ES-I3 (cell line): ENCODE data around the gene CLEC16A.
"Not testable (repeated sequence)": the region's sequence is repeated elsewhere in the genome, so short reads cannot be mapped to it uniquely, and the experiment has no call there.

Experiments used
- H3K36me3 ChIP-seq: 2 replicates; pipeline ENCODE4 v1.6.1; 2013; ENCODE audit warnings: mild to moderate bottlenecking, low read length, control low read depth, moderate library complexity; ENCODE audit not compliant: insufficient read depth
- H3K4me1 ChIP-seq: 2 replicates; pipeline ENCODE4 v1.6.1; 2013; ENCODE audit warnings: mild to moderate bottlenecking, control low read depth, low read length; ENCODE audit not compliant: insufficient read depth
- H3K9ac ChIP-seq: 2 replicates; pipeline ENCODE4 v1.6.1; 2013; ENCODE audit warnings: low read depth, mild to moderate bottlenecking, low read length, moderate library complexity
- H3K9me3 ChIP-seq: 2 replicates; pipeline ENCODE4 v1.6.1; 2013; ENCODE audit warnings: mild to moderate bottlenecking, low read length, moderate library complexity; ENCODE audit not compliant: control insufficient read depth, insufficient read depth

The CLEC16A gene

GRCh38 chr16:10961231-10961630 lies 16.9 kb downstream of the CLEC16A start:
- Histone ChIP-seq H3K9me3 (no peaks in the 10 kb centered on the region), H3K36me3 (no peaks in the 10 kb centered on the region; the same call in 1 of the 2 replicates), H3K9ac (no peak overlapping the region), H3K4me1 (no peaks in the 10 kb centered on the region)

DNA sequence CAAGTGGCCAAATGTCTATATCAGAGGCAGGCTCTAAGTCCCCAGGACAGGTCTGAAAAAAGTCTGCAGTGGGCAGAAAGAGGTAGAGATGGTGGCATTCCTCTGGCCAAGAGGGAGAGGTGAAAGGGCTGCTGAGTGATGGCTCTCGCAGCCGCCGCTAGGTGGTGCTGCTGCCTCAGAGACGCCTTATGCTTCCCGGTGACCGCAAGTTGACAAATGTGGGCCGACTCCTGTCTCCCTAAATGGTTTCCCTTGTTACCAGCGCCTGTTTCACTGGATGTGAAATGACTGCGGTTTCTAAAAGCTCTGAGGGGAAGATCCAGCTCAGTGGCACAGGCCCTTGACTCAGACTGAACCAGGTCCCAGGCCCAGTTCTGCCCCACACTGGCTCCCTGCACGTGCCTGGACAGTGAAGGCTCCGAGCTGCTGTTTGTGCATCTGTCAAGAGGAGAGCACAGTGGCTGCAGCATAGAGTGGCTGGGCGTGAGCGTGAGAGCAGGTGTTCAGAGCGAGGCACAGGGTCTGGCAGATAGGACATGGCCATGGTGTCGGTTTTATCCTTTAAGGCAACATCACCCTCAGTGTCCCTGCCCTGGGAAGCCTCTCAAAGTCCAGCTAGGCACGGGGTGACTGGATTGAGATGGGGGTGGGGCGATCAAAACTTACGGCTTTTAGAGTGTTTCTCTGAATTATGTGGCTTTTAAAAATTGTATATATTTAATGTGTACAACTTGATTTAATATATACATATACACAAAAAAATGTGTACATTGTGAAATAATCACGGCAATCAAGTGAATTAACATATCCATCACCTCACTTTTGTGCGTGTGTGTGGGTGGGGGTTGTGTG lies 19.9 kb downstream of the CLEC16A start:
- Histone ChIP-seq H3K9ac (no peak overlapping the region), H3K36me3 (no peaks in the 10 kb centered on the region; the same call in 1 of the 2 replicates), H3K4me1 (no peaks in the 10 kb centered on the region), H3K9me3 (no peaks in the 10 kb centered on the region)

GRCh38 chr16:10964891-10965326 lies 20.5 kb downstream of the CLEC16A start:
- Histone ChIP-seq H3K36me3 (no peaks in the 10 kb centered on the region; the same call in 1 of the 2 replicates), H3K4me1 (no peaks in the 10 kb centered on the region), H3K9me3 (no peaks in the 10 kb centered on the region), H3K9ac (no peak overlapping the region)

DNA sequence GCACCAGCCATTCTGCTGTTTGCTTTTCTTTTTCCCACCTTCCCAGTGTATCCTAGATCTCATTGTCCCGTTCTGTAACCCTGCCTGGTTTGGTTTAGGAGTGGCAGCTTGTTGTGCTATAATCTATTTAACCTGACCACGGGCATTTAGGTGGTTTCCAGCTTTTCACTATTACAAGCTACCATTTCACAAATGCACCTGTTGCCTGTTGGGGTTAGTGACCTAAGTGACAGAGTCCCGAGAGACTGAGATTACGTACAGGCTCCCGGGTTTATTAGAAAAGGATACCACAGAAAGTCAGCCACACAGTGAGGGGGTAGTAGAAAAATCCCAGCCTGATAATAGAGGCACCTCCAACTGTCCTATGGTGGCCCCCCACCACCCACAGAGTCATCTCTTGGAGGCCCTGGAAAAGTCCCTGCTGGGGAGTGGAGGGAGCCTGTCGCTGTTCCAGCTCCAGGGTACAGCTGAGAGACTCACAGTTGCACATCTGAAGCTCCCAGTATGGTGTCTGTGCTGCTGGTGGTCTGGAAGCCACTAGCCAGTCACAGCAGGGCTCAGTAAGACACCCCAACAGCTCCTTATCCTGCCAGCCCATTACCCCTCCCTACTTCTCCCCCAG lies 21.2 kb downstream of the CLEC16A start:
- no peak overlapping the region for H3K9ac ChIP-seq
- H3K4me1 ChIP-seq = no peaks in the 10 kb centered on the region
- no peaks in the 10 kb centered on the region for H3K9me3 ChIP-seq
- H3K36me3 ChIP-seq = no peaks in the 10 kb centered on the region; the same call in 1 of the 2 replicates

GRCh38 chr16:10966129-10966528 lies 21.8 kb downstream of the CLEC16A start:
- no peaks in the 10 kb centered on the region for H3K4me1 ChIP-seq
- H3K9ac ChIP-seq = no peak overlapping the region
- no peaks in the 10 kb centered on the region; the same call in 1 of the 2 replicates for H3K36me3 ChIP-seq
- H3K9me3 ChIP-seq = no peaks in the 10 kb centered on the region

GRCh38 chr16:10966559-10966958 lies 22.2 kb downstream of the CLEC16A start:
- H3K36me3 ChIP-seq, H3K9ac ChIP-seq, H3K4me1 ChIP-seq, H3K9me3 ChIP-seq: not testable (repeated sequence)

DNA sequence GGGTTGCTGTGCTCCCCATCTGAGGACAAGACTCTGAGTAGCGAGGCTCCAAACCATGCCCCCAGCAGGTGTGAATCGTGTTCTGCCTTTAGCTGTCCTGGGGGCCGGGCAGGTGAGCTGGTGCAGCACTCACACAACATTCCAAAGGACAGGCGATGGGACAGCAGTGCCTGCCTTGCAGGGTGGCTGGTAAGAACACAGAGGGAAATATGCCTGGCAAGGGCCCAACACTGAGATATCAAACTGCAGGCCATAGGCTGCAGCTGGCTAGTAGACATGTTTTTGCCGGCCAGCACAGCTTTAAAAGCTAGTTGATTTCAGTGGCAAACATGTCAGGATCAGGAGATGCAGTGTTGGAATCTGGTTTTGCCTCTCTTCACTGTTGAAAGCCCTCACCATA lies 23.6 kb downstream of the CLEC16A start:
- Histone ChIP-seq H3K4me1 (peaks cover 5% of the 10 kb centered on the region), H3K9ac (no peak overlapping the region), H3K9me3 (no peaks in the 10 kb centered on the region), H3K36me3 (no peaks in the 10 kb centered on the region; the same call in 1 of the 2 replicates)

DNA sequence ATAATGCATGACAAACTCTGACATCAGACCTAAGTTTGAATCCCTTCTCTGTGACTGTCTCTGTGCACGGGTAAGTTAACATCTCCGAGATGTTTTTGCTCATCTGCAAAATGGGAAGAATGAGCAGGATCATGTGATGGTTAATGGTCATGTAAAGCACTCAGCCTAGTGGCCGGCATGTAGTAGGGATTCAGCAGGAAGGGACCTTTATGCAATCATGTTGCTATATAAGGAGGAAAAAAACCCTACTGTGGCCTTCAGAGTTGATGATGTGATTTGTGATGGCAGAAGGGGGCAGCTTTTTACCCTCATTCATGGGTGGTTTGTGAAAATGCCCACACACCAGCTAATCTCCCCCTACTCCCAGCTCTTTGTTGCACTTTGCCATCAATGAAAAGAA lies 24.1 kb downstream of the CLEC16A start:
- Histone ChIP-seq H3K9me3 (no peaks in the 10 kb centered on the region), H3K4me1 (peaks cover 5% of the 10 kb centered on the region), H3K9ac (no peak overlapping the region), H3K36me3 (no peaks in the 10 kb centered on the region; the same call in 1 of the 2 replicates)

- H3K4me1 ChIP-seq = peaks cover 5% of the 10 kb centered on the region
- no peak overlapping the region for H3K9ac ChIP-seq
- H3K9me3 ChIP-seq = no peaks in the 10 kb centered on the region
- H3K36me3 ChIP-seq = no peaks in the 10 kb centered on the region; the same call in none of the 2 replicates
Measured at GRCh38 chr16:10969615-10970014, 25.3 kb downstream of the CLEC16A start.

GRCh38 chr16:10970065-10970464 lies 25.7 kb downstream of the CLEC16A start:
- Histone ChIP-seq H3K4me1 (peaks cover 5% of the 10 kb centered on the region), H3K9me3 (no peaks in the 10 kb centered on the region), H3K9ac (no peak overlapping the region), H3K36me3 (no peaks in the 10 kb centered on the region; the same call in none of the 2 replicates)

GRCh38 chr16:10971560-10971961 lies 27.2 kb downstream of the CLEC16A start:
- Histone ChIP-seq H3K9ac (no peak overlapping the region), H3K4me1 (peaks cover 5% of the 10 kb centered on the region), H3K36me3 (no peaks in the 10 kb centered on the region; the same call in none of the 2 replicates), H3K9me3 (no peaks in the 10 kb centered on the region)

DNA sequence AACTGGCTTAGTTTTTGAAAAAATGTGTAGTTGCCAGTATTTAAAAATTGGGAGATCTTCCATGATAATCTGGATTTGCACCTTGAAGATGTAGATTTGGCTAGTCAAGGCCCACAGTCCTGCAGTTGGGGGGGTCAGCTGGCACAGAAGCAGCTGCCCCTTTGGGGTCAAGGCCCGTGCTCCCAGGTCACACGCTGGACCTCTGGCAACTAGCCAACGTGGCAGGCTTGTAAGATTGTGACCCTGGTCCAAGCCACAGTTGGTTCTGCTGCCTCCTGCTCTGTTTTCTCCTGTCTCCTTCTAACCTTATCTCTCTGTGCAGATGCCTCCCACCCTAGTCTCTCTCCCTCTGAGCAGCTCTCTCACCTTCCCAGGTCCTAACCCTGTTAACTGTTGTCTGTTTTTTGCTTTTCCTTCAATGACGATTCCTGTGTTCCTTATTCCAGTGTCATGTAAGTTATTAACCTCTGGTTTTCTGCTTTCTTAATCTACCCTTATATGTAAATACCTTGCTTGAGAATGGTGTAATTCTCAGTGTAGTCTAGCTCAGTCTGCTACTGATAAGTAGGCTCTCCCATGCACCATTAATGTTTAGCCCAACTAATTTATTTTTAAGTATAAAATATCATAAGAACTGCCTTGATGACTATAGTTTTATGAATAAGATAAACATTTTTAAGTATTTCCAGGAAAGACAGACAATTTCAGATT lies 27.9 kb downstream of the CLEC16A start:
- Histone ChIP-seq H3K36me3 (no peaks in the 10 kb centered on the region; the same call in none of the 2 replicates), H3K9ac (no peak overlapping the region), H3K4me1 (peaks cover 5% of the 10 kb centered on the region), H3K9me3 (no peaks in the 10 kb centered on the region)

DNA sequence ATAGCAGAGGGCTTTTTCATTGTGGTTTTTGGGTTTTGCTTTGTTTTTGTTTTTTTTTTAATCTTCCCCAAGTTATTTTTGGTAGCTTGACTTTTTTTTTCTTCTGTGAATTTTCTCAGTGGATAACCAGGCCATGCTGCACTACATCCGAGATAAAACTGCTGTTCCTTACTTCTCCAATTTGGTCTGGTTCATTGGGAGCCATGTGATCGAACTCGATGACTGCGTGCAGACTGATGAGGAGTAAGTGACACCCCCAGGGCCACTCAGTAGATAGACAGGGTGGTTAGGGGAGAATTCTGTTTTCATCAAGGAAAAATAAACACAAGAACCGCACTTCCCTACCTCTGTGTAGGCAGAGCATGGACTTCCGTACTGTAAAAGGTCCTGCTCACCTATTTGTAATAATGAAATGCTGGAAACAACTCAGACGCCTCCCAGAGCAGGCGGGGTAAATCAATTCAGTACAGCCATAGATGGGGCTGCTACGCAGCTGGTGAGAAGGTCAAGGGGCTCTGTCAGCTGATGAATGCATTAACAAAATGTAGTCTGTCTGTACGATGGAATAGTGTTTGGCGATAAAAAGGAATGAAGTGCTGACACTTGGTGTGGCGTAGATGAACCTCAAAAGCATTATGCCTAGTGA lies 28.6 kb downstream of the CLEC16A start:
- no peak overlapping the region for H3K9ac ChIP-seq
- H3K9me3 ChIP-seq = no peaks in the 10 kb centered on the region
- H3K4me1 ChIP-seq = peaks cover 5% of the 10 kb centered on the region
- no peaks in the 10 kb centered on the region; the same call in none of the 2 replicates for H3K36me3 ChIP-seq

GRCh38 chr16:10976634-10977033 lies 32.3 kb downstream of the CLEC16A start:
- Histone ChIP-seq H3K36me3 (no peaks in the 10 kb centered on the region; the same call in none of the 2 replicates), H3K9me3 (no peaks in the 10 kb centered on the region), H3K9ac (no peak overlapping the region), H3K4me1 (peaks cover 6% of the 10 kb centered on the region)
